BE2C (cell line): ENCODE results near the gene NPAS1.

Experiments used
- DNase-seq: peaks from one replicate; pipeline ENCODE4 v3.0.0-alpha.2; 2020
- H3K27me3 ChIP-seq: fragments of 250-450 bp; sonication (Bioruptor Pico); 2 replicates; pipeline ENCODE4 v1.5.1; 2020; ENCODE audit warnings: mild to moderate bottlenecking
- H3K36me3 ChIP-seq: fragments of 250-450 bp; sonication (Bioruptor Pico); 2 replicates; pipeline ENCODE4 v1.5.1; 2020; ENCODE audit warnings: mild to moderate bottlenecking
- H3K4me1 ChIP-seq: fragments of 250-450 bp; sonication (Bioruptor Pico); 2 replicates; pipeline ENCODE4 v1.5.1; 2020
- H3K4me3 ChIP-seq: 2 replicates; pipeline ENCODE4 v1.5.1; 2011; ENCODE audit warnings: low read depth, low read length
- H3K9me3 ChIP-seq: fragments of 250-450 bp; sonication (Bioruptor Pico); 2 replicates; pipeline ENCODE4 v1.5.1; 2020
- CTCF ChIP-seq: IDR thresholded peaks from 2 replicates; pipeline ENCODE4 v1.5.1; 2012; ENCODE audit warnings: mild to moderate bottlenecking, low read depth, low read length

Gene NPAS1

GRCh38 chr19:47084879-47085439 is 65.3 kb downstream of the NPAS1 start:
- peaks cover 79% of the 10 kb centered on the region for H3K36me3 ChIP-seq
- DNase-seq = no peak

GRCh38 chr19:47086280-47086679 is 66.6 kb downstream of the NPAS1 start:
- Histone ChIP-seq H3K36me3 (peaks cover 83% of the 10 kb centered on the region), H3K4me3 (no peak overlapping the region), H3K9me3 (no peaks in the 10 kb centered on the region), H3K27me3 (no peaks in the 10 kb centered on the region), H3K4me1 (no peaks in the 10 kb centered on the region)
- TF ChIP-seq CTCF = no peak
- DNase-seq = no peak

More at GRCh38 chr19:47084879-47085439, 65.3 kb downstream of the NPAS1 start:
- TF ChIP-seq CTCF = no peak
- H3K4me3 ChIP-seq = no peak overlapping the region
- no peaks in the 10 kb centered on the region for H3K27me3 ChIP-seq
- H3K9me3 ChIP-seq = no peaks in the 10 kb centered on the region
- H3K4me1 ChIP-seq = no peaks in the 10 kb centered on the region

- DNase-seq = no peak
- Histone ChIP-seq H3K9me3 (no peaks in the 10 kb centered on the region), H3K27me3 (no peaks in the 10 kb centered on the region), H3K4me3 (no peak overlapping the region), H3K36me3 (peaks cover 85% of the 10 kb centered on the region), H3K4me1 (no peaks in the 10 kb centered on the region)
- TF ChIP-seq CTCF = no peak
Measured at GRCh38 chr19:47089767-47090350, 70.2 kb downstream of the NPAS1 start.

GRCh38 chr19:47093254-47093653 is 73.6 kb downstream of the NPAS1 start:
- Histone ChIP-seq H3K9me3 (no peaks in the 10 kb centered on the region), H3K36me3 (peaks cover 75% of the 10 kb centered on the region), H3K4me1 (peaks cover 13% of the 10 kb centered on the region), H3K4me3 (no peak overlapping the region), H3K27me3 (no peaks in the 10 kb centered on the region)
- DNase-seq = no peak
- no peak for TF ChIP-seq CTCF

GRCh38 chr19:47093841-47094240 is 74.2 kb downstream of the NPAS1 start:
- H3K36me3 ChIP-seq = peaks cover 70% of the 10 kb centered on the region

More at GRCh38 chr19:47093841-47094240, 74.2 kb downstream of the NPAS1 start:
- no peaks in the 10 kb centered on the region for H3K27me3 ChIP-seq
- peaks cover 13% of the 10 kb centered on the region for H3K4me1 ChIP-seq
- H3K4me3 ChIP-seq = no peak overlapping the region
- no peak for TF ChIP-seq CTCF
- no peaks in the 10 kb centered on the region for H3K9me3 ChIP-seq
- DNase-seq = no peak
